IPS-18a (cell line): ENCODE data around the gene PYGM.

Source experiments
- H3K27ac ChIP-seq: one replicate; pipeline ENCODE4 v1.5.1; 2013; ENCODE audit warnings: low read length
- H3K27me3 ChIP-seq: one replicate; pipeline ENCODE4 v1.6.1; 2013; ENCODE audit warnings: mild to moderate bottlenecking, low read length; ENCODE audit not compliant: control insufficient read depth, insufficient read depth
- H3K36me3 ChIP-seq: one replicate; pipeline ENCODE4 v1.6.1; 2013; ENCODE audit warnings: low read depth, low read length; ENCODE audit not compliant: control insufficient read depth
- H3K4me1 ChIP-seq: one replicate; pipeline ENCODE4 v1.6.1; 2013; ENCODE audit warnings: low read depth, low read length; ENCODE audit not compliant: control insufficient read depth
- H3K4me3 ChIP-seq: one replicate; pipeline ENCODE4 v1.5.1; 2013; ENCODE audit warnings: low read length
- H3K9ac ChIP-seq: one replicate; pipeline ENCODE4 v1.6.1; 2013; ENCODE audit warnings: mild to moderate bottlenecking, low read length, moderate library complexity
- H3K9me3 ChIP-seq: one replicate; pipeline ENCODE4 v1.6.1; 2013; ENCODE audit warnings: low read depth, low read length; ENCODE audit not compliant: control insufficient read depth

Gene PYGM

DNA sequence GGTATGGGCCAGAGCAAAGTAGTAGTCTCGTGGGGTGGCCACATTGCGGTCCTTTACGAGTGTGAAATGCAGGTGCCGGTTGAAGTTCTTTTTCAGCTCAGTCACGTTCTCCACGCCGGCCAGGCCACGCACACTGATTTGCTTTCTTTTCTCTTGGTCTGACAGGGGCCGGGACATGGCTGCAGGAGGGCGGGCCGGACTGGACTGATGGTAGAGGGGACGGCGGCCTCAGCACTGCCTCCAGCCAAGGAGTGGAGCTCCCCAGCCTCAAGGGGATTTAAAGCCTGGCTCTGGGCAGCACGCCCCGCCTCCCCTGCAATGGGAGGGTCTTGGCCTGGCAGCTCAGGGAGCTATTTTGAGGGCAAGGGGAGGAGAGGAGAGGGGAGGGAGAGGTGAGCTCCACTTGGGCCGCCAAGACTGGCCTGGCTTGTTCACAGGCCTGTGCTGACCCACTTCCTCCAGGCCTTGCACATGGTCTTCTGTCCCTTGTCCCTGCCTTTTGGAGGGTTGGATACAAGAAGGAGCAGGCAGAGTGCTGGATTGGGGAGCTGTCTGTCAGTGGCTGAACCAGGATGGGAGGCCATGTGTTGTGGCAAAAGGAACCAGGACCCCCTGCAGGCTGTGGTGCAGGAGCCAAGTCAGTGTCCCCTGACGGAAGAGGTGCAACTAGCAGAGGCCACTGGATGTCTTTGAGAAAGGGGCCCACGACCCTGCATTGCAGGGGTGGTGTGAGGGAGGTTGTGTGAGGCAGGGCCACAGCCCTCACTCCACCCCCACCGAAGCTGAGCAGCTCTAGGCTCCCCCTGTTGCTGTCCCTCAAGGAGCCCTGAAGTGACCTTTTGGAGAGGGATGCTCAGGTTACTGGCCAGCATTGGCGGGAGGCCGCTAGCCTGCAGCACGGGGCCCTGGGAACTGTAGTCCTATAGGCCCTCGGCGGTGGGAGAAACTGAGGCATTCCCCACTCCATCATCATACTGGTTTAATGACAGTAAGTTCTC, at the start of gene PYGM:
Gene PYGM, minus strand, starts transcription at position 253 of the 998 bp plus-strand sequence. Its CDS starts 76 bp downstream, at position 177.
- peak within 1 kb of the TSS; percentile 12 for H3K27ac ChIP-seq
- H3K4me1 ChIP-seq, result peaks cover 54% of the 10 kb centered on the region
- no peak within 1 kb of the TSS for H3K9ac ChIP-seq
- peak within 1 kb of the TSS; percentile 1 for H3K4me3 ChIP-seq
- peaks cover 13% of the 10 kb centered on the region for H3K36me3 ChIP-seq
- no peaks in the 10 kb centered on the region for H3K9me3 ChIP-seq
- no peaks in the 10 kb centered on the region for H3K27me3 ChIP-seq

DNA sequence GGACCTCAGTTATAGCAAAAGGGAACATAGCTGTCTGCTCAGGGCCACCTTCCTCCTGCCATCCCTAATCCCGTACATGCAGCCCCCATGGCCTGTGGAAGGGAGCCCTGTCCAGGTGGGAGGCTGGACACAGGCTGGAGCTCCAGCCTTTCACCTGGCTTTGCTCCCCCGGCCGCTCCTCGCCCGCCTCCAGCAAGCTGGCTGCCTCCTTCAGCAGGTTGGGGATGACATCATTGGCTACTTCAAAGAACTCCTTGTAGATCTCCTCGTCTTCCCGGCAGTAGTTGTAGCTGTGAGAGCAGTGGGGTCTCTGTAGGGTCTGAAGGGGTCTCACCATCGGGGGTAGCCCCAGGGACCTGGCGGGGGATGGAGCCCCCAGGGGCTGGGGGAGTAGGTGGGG, 45.7 kb upstream of the PYGM start:
- Histone ChIP-seq H3K4me1 (peaks cover 12% of the 10 kb centered on the region), H3K27ac (no peak overlapping the region), H3K4me3 (no peak overlapping the region), H3K36me3 (peaks cover 5% of the 10 kb centered on the region), H3K27me3 (no peaks in the 10 kb centered on the region), H3K9me3 (no peaks in the 10 kb centered on the region), H3K9ac (no peak overlapping the region)

DNA sequence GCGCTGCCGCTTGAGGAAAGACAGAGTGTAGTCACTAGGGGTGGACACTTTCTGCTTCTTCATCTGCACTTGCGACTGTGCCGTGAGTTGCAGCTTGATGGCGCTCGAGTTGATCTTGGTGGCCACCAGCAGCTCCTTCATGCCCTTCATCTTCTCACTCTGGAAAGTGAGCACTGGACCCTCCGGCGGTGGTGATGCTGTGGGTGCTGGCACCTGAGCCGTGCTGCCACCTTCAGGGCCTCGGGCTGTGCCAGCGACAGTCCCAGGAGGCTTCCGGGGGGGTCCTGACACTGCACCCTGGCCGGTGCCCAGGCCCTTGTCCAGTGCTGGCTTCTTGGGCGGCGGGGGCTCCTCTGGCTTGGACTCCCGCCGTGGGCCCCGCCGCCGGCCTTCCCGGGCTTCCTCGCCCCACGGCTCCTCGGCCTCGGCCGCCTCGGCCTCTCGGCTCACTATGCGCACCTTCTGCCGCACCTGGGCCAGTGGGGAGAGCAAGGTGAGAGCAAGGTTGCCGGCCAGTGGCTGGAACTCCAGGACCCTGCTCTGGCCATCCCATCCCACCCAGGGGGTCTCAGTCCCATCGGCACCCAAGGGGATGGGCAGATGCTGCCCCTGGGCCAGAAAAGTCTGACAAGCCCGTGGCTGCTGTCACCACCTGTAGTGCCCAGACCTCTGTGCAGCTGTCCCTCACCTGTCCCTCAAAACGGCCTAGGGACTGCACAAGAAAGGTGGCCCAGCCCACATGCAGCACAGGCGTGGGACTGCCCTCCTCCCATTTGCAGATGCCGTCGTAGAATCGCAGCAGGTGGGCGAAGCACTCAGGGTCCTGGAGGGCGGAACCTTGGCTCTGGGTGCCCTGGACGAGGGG, 44.8 kb upstream of the PYGM start:
- Histone ChIP-seq H3K27ac (peak overlapping the region; percentile 70), H3K9ac (peak overlapping the region; percentile 78), H3K36me3 (peaks cover 5% of the 10 kb centered on the region), H3K9me3 (no peaks in the 10 kb centered on the region), H3K4me1 (peaks cover 11% of the 10 kb centered on the region), H3K27me3 (no peaks in the 10 kb centered on the region), H3K4me3 (peak overlapping the region; percentile 84)

DNA sequence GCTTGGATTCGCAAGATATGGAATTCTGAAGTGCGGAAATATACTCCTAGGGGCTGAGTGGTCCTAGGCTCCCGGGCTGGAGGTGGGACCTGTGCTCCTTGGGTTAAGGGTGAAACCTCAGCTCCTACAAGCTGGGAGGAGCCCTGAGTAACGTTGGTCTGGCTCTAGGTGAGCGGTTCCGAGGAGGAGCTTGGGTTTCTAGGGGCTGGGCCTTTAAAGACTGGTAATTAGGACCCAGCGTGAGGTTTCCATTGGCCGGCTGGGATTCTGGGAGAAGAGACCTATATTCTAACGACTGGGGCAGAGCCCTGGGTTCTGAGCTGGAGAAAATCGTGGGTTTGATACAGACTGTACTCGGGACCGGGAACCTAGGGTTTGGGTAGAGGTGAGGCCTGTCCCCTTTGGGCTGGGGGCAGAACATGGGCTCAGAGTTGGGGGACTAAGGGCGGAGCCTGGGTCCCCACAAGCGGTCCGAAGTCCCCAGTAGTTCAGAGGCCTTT, 44.1 kb upstream of the PYGM start:
- H3K4me1 ChIP-seq, result peaks cover 7% of the 10 kb centered on the region
- H3K9me3 ChIP-seq, result no peaks in the 10 kb centered on the region
- H3K27me3 ChIP-seq, result no peaks in the 10 kb centered on the region
- H3K27ac ChIP-seq, result peak overlapping the region; percentile 70
- peaks cover 5% of the 10 kb centered on the region for H3K36me3 ChIP-seq
- H3K9ac ChIP-seq, result peak overlapping the region; percentile 78
- H3K4me3 ChIP-seq, result peak overlapping the region; percentile 84

DNA sequence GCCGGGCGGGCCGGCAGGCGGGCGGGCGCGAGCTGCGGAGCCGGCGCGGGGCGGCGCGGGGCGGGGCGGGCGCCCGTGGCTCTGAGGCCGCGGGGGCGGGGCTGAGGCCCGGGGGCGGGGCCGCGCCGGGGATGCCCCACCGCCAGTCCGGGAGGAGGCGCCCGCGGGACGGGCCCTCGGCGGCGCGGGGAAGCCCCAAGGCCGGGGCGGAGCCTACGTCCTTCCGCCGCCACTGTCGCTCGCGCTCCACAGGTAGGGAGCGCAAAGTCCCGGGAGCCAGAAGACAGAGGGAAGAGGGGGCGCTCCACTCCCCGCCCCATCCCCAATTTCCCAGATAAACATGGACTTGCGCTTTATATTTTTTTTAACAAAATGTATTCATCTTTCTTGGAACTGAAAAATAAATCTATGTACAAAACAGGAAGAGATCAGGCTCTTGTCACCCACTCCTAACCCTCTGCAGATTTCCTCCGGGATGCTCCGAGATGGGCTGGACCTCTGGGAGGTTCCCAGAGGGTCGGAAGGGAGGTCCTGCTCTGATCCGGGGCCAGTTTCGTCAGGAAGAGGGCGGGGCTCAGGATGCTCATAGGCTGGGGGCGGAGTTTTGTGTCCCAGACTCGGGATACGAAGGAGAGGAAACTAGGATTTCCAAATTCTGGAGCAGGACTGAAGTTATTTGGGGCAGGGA, 43.5 kb upstream of the PYGM start, which contains the start of gene MAP4K2:
Gene MAP4K2, minus strand, starts transcription at position 57 of the 688 bp plus-strand sequence. CDS start 65 bp downstream, outside the sequence.
- Histone ChIP-seq H3K27me3 (no peaks in the 10 kb centered on the region), H3K9me3 (no peaks in the 10 kb centered on the region), H3K27ac (peak within 1 kb of the TSS; percentile 70), H3K4me1 (peaks cover 7% of the 10 kb centered on the region), H3K36me3 (peaks cover 5% of the 10 kb centered on the region), H3K9ac (peak within 1 kb of the TSS; percentile 78), H3K4me3 (peak within 1 kb of the TSS; percentile 84)

DNA sequence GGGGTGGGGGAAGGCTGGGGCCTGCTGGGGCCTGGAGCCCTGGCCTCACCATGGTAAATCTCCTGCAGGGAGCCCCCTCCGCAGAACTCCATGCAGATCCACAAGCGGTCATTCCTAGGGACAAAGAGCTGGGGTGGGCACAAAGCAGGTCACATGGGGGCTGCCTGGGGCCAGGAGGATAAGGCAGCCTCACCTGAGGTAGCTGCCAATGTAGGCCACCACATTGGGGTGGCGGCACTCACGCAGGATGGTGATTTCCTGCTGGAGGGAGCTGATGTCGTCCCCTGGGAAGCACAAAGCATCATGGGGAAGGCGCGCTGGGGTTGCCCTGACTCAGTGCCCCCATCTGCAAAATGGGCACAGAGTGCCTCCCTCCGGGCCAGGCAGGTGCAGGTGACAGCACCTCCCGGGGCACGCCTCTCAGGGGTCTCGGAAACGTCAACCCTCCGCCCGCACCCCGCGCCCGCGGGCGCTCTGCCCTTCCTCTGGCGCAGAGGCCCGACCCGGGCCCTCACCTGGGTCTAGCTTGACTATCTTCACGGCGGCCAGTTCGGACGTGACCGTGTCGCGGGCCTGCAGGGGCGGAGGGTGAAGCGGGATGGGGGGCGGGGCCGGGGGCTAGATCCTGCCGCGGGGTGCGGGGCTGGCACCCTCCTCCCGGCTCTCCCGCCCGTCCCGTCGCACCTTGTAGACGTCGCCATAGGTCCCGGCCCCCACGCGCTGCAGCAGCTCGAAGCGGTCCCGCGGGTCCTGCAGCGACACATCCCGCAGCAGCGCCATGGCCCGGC, 42.8 kb upstream of the PYGM start:
- H3K27me3 ChIP-seq, result no peaks in the 10 kb centered on the region
- H3K4me3 ChIP-seq, result peak overlapping the region; percentile 54
- H3K36me3 ChIP-seq, result peaks cover 5% of the 10 kb centered on the region
- H3K9me3 ChIP-seq, result no peaks in the 10 kb centered on the region
- peaks cover 7% of the 10 kb centered on the region for H3K4me1 ChIP-seq
- H3K27ac ChIP-seq, result no peak overlapping the region
- H3K9ac ChIP-seq, result no peak overlapping the region

DNA sequence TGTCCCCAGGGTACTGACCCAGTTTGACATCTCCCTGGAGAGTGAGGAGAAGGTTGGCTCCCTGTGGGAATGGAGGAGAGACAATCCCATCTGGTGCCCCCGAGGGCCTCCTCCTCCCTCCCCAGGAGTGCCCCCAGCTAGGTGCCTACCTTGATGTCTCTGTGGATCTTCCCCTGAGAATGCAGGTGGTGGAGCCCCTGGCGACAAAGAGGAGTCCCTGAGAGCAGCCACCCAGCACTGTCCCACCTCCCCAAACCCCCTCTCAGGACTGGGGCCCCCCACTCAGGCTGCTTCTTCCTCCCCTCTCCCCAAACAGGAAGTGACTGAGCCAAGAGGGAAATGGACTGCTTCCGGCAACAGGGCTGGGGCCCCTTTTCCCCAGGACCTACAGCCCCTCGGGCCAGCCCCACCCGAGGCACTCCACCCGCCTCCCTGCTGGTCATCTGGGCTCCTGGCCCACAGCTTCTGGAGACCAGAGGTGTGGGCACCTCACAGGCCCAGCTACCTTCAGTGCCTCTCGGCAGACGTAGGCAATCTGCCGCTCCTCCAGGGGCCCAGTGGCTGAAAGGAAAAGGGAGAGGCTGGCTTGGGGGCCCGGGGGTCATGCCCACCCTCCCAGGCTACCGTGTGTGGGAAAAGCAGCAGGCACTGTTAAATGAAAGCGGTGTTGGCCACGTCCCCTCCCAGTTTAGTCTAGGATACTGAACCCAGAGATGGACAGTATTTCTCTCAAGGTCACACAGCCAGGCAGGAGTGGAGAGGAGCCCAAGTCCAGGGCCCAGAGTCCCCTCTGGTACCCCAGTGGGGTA, 42.0 kb upstream of the PYGM start:
- Histone ChIP-seq H3K9me3 (no peaks in the 10 kb centered on the region), H3K27ac (no peak overlapping the region), H3K9ac (no peak overlapping the region), H3K4me3 (no peak overlapping the region), H3K4me1 (peaks cover 7% of the 10 kb centered on the region), H3K36me3 (peaks cover 5% of the 10 kb centered on the region), H3K27me3 (no peaks in the 10 kb centered on the region)

DNA sequence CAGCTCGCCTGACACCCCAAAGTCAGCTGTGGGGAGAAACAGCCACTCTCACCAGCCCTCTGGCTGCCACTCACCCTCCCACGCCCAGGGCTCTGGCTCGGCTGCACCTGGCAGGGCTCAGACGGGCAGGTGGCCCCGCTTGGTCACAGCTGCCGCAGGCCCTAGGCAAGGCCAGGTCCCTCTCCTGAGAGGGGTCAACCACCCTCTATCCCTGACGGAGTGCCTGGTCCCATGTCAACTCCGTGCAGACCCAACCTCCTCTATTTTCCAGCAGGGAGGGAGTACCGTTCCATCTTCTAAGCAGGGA, 41.3 kb upstream of the PYGM start:
- H3K4me1 ChIP-seq, result peaks cover 7% of the 10 kb centered on the region
- no peak overlapping the region for H3K4me3 ChIP-seq
- H3K27ac ChIP-seq, result no peak overlapping the region
- H3K27me3 ChIP-seq, result no peaks in the 10 kb centered on the region
- no peaks in the 10 kb centered on the region for H3K9me3 ChIP-seq
- H3K9ac ChIP-seq, result no peak overlapping the region
- H3K36me3 ChIP-seq, result peaks cover 7% of the 10 kb centered on the region

DNA sequence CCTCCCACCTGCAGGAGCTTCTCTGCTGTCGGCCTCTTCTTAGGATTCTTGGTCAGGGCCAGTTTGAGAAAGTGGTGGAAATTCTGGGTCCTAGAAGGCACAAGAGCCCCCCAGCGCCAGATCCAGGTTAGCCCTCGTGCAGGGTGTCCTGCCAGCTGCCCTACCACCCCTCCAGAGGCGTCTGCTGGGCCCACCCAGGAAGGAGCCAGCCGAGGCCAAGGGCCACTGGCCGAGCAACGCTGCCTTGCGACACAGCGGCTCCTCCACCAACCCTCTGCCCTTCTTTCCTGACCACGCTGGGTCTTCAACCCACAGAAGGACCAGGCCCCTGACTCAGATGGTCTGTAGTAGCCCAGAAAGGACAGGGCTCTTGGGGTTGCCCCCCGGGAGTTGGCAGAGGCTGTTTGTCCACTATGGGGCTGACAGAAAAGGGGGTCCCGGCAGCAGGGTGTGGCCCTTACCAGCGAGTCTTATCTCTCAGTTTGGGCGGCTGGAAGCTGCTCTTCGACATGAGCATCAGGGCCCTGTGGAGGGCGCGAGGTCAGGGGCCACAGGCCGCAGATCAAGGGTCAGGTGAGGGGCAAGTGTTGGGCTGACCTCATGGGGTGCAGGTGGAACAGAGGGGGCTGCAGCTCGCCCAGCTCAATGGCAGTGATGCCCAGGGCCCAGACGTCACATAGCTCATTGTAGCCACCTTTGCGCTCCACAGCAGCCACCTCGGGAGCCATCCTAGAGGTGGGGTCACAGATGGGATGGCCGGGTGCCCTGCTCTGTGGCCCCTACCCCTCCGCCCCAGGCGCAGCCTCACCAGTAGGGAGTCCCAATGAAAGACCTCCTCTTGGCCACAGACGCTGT, 40.8 kb upstream of the PYGM start:
- no peak overlapping the region for H3K4me3 ChIP-seq
- H3K4me1 ChIP-seq, result peaks cover 7% of the 10 kb centered on the region

More for the DNA sequence above, 40.8 kb upstream of the PYGM start:
- H3K36me3 ChIP-seq, result peaks cover 4% of the 10 kb centered on the region
- H3K9ac ChIP-seq, result no peak overlapping the region
- H3K27ac ChIP-seq, result no peak overlapping the region
- no peaks in the 10 kb centered on the region for H3K9me3 ChIP-seq
- H3K27me3 ChIP-seq, result no peaks in the 10 kb centered on the region
